NCI-H1930 (cell line): ENCODE data around the gene ITPR2.

Experiments
- DNase-seq, 2 experiments: peaks; one replicate each; lab custom pipeline; 2025; lab: John Stamatoyannopoulos, UW

Gene ITPR2

DNA sequence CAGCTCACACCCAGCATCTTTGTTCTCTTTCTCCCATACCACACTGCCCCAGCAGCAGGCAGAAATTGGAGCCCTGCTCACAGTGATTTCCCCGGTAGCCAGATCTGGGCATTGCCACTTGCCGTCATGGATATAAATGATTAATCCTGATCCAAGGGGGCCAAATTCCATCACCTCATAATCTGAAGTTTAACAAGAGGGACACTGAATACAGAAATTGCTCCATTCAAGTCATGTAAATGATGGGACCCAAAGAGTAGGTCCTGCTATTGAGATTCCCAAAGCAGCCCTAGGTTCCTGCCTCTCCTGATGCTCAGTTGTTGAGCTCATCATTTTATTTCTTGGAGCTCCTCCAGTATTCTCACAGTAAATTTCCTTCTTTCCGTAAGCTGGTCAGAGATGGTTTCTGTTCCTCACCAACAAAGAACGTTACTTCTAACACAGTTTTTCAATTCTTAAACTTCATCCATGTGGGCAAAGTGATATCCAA lies 11.7 kb downstream of the ITPR2 start:
- DNase-seq, result no peak

DNA sequence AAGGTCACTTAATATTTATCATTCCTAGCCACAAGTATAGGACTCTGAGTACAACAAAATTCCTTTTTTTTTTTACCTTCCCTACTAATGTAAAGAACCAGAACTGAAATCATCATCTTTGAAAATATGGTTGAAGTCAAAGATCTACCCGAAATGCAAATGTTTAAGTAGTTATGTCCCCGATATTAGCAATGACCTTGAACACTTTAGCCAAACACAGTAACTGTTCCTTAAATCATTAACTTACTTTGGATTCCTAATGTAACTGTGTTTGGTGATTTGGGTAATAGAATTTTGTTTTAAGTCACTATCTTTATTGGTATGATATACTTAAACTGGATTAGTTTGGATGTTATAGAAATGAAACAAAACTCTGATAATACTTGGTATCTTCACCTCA lies 14.4 kb downstream of the ITPR2 start:
- no peak for DNase-seq

DNA sequence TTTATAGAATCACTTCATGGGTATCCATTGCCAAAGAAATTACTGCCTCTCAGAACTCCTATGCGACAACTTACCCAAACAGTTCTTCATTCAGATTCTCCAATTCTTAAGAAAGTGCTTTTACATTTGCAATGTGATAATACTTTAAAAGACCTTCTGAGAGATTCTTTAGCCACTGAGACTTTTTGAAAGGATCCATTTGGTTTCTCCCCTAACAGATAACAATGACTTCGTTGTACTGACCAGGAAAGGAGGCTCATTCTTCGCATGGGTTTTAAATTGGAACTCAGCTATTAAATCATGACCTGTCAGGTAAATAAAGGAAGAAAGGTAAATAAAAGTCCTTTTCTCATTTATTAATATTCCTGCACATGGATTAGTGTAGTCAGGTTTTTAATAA lies 14.8 kb downstream of the ITPR2 start:
- DNase-seq, result no peak

DNA sequence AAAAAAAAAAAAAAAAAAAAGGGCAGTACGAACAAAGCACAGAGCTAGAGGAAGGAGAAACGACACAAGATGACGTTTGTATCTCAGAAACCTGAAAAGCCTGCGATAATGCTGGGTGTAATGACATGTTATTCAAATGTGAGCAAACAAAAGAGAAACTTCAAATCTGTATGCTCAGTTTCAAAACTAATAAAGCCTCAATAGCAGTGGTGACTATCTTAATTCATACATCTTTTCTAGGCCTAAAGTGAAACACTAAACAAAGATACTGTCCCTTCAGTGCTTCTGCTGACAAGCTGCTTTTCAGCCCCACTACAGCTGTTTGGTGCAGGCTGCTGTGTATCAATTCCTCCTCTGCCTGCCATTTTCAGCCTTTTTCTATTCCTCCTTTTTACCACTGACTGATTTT lies 15.8 kb downstream of the ITPR2 start:
- no peak for DNase-seq

GRCh38 chr12:26813812-26814211 lies 19.2 kb downstream of the ITPR2 start:
- no peak for DNase-seq

DNA sequence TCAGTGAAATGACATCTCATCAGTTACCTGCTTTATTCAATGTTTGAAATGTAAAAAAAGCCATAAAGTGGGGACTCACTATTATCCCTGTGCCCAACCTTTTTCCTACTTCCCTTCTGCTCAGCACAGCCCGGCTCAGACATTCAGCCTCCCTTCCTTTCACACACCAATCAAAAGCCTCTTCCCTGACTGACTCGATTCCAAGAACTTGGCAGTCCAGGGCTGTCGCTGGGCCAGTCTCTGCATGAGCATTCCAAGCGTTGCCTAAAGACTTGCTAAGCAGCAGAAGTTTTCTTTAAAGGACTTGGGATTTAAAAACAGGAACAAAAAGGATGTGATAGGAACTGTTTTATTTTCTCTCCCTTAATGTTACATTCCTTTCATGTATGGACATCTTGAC lies 22.7 kb downstream of the ITPR2 start:
- no peak for DNase-seq

- DNase-seq, result no peak
Observed at GRCh38 chr12:26809611-26810285, 23.2 kb downstream of the ITPR2 start.

GRCh38 chr12:26808766-26809476 lies 24.1 kb downstream of the ITPR2 start:
- DNase-seq, result no peak

DNA sequence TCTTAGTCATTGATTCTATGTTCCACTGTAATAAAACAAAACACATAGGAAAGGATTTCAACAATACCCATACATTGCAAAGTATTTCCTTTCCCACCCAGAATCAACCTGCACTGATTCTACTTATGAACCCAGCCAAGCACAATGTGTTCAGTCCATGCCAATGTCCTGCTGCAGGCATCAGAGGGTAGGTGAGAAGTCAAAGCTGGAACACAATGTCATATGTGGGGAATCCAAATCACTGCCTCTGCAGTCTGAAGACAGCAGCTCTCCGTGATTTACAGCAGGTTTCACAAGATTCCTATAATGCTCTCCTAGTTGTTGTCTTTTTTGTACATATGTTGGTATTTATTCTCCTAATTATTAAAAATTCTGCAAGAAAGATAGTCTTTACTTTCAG lies 25.7 kb downstream of the ITPR2 start:
- no peak for DNase-seq

GRCh38 chr12:26806556-26806955 lies 26.4 kb downstream of the ITPR2 start:
- DNase-seq, result no peak

DNA sequence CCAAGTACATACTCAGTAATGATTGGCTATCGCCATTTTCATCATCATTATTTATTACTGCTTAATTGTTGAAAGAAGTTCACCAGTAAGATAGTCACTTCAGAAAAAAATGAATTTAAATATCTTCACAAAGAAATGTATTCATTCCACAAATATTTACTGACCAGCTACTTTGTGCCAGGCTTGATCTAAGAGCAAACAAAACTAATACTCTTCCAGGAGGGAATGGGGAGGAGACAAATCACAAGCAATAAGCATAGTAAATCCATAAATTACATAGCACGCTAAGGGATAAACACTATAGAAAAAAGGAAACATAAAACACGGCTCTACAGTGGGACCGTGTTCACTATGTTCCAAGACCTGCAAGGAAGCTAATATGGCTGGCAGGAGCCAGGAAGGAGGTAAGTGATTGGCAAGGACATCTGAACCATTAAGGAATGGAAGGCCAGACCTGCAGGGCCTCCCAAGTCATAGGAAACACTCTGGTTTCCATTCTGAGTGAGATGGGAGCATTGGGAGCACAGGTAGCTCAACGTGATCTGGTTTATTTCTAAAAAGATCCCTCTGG lies 27.5 kb downstream of the ITPR2 start:
- no peak for DNase-seq

- no peak for DNase-seq
Observed at GRCh38 chr12:26803552-26803951, 29.4 kb downstream of the ITPR2 start.

DNA sequence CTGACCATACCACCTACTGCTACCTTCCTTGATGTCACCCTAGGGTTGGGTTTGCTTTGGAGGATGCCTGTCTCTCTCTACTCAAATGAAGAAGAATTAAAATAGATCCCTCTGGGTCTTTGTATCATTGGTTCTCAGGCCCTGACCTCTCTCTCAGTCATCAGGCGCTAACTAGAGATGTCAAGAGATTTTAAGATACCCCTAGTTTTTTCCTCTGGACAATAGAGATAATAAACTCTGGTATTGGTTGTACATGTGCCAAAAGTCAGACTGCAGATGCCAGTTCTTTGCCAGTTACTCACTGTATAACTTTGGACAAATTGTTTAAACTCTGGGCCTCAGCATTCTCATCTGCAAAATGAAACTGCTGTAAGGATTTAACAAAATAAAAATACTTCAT lies 31.5 kb downstream of the ITPR2 start:
- DNase-seq, result no peak

- no peak for DNase-seq
Observed at GRCh38 chr12:26800858-26801257, 32.1 kb downstream of the ITPR2 start.

GRCh38 chr12:26800347-26800746 lies 32.6 kb downstream of the ITPR2 start:
- DNase-seq, result no peak

- no peak for DNase-seq
Observed at GRCh38 chr12:26799741-26800140, 33.3 kb downstream of the ITPR2 start.

GRCh38 chr12:26798640-26799039 lies 34.4 kb downstream of the ITPR2 start:
- DNase-seq, result no peak

DNA sequence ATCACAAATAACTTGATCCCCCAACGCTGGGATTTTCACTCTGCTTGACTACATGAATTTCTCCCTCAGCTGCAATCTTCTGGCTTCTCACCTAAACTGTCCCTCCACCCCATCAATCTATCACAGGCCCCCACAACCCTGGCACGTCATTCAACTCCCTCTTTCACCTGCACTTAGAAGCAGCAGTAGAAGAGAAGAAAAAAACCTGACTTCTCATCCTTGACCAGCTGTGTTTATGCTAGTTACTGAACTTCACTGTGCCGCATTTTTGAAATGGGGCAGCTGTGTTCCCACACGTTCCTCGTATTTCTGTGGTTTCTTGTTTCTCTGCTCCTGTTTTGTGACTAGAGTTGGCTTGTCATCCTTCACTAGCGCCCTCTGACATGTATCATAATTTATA lies 35.0 kb downstream of the ITPR2 start:
- no peak for DNase-seq

DNA sequence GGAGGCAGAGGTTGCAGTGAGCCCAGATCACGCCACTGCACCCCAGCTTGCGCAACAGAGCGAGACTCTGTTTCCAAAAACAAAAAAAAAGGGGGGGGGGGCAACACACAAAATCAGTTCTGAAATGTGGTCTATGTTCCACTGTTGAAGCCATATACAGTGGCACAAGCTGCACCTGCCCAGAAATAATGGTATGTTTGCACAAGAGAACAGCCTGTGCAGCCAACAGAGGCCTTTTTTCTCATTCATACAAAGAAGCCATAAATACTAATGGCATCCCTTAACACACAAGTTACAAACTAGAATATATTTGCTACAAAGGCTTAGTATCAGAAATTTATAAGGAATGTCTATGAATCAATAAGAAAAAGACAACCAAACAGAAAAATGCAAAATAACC lies 37.1 kb downstream of the ITPR2 start:
- no peak for DNase-seq

GRCh38 chr12:26791301-26791791 lies 41.6 kb downstream of the ITPR2 start:
- no peak for DNase-seq

DNA sequence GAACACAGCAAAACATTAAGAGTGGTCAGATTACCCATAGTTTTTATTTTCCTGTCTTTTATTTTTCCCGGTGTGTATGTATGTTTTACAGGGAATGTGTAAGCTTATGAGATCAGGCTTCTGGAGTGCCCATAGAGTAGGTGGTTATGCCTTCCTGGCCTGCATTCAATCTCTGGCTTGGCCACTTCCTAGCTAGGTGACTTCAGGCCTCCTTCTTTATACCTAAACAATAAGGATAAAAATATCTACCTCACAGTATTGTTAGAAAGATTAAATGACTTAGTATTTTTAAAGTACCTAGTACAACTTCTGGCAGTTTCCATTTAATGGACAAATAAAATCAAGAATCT lies 42.4 kb downstream of the ITPR2 start:
- no peak for DNase-seq

- DNase-seq, result no peak
Observed at GRCh38 chr12:26789731-26790644, 43.0 kb downstream of the ITPR2 start.
